ENCODE data around the gene KRCC1. TPM values are rescaled to one million over a fixed set of nuclear protein-coding genes. Genes with fewer than 3 reads are reported as not detected.

The KRCC1 gene
- total and polyA plus RNA-seq, 11 donors = 18.7 to 25.1 (median 21.1) TPM

DNA sequence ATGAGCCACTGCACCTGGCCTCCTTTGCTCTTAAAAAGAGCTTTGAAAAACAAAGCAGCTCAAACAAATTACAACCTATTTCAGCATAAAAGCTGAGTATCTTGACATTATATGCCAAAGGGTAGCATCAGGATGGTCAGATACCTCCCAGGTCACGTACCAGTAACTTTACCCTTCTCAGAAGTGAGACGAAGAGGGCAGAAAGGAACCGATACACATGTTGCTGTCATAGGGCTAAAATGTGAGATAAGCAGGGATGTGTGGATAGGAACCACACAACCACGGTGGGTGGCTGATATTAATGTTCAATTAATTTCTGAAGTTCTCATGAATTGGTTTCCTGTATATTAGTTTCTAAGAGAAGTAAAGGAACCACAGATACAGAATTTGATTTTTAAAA, 26.7 kb downstream of the KRCC1 start:
- Histone ChIP-seq H3K9me3 (no peaks in the 10 kb centered on the region), H3K36me3 (peaks cover 2 to 79% (median 59%) of the 10 kb centered on the region in 9 donors), H3K4me3 (no peak overlapping the region), H3K27ac (no peak overlapping the region), H3K4me1 (peaks cover 0 to 17% (median 0%) of the 10 kb centered on the region in 12 donors), H3K27me3 (no peaks in the 10 kb centered on the region)
- no peak for ATAC-seq
- 93 to 98% (median 95%) methylated on average over 4 of the region's 4 CpGs for WGBS, 4 donors
- no peak for TF ChIP-seq POLR2A (IDR thresholded peaks at IDR 0.05)
- TF ChIP-seq, protein P1, sequence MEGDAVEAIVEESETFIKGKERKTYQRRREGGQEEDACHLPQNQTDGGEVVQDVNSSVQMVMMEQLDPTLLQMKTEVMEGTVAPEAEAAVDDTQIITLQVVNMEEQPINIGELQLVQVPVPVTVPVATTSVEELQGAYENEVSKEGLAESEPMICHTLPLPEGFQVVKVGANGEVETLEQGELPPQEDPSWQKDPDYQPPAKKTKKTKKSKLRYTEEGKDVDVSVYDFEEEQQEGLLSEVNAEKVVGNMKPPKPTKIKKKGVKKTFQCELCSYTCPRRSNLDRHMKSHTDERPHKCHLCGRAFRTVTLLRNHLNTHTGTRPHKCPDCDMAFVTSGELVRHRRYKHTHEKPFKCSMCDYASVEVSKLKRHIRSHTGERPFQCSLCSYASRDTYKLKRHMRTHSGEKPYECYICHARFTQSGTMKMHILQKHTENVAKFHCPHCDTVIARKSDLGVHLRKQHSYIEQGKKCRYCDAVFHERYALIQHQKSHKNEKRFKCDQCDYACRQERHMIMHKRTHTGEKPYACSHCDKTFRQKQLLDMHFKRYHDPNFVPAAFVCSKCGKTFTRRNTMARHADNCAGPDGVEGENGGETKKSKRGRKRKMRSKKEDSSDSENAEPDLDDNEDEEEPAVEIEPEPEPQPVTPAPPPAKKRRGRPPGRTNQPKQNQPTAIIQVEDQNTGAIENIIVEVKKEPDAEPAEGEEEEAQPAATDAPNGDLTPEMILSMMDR (IDR thresholded peaks at IDR 0.05) = no peak
- DNase-seq = no peak
- intact Hi-C loops (cut with DNase I) = no loop called here

DNA sequence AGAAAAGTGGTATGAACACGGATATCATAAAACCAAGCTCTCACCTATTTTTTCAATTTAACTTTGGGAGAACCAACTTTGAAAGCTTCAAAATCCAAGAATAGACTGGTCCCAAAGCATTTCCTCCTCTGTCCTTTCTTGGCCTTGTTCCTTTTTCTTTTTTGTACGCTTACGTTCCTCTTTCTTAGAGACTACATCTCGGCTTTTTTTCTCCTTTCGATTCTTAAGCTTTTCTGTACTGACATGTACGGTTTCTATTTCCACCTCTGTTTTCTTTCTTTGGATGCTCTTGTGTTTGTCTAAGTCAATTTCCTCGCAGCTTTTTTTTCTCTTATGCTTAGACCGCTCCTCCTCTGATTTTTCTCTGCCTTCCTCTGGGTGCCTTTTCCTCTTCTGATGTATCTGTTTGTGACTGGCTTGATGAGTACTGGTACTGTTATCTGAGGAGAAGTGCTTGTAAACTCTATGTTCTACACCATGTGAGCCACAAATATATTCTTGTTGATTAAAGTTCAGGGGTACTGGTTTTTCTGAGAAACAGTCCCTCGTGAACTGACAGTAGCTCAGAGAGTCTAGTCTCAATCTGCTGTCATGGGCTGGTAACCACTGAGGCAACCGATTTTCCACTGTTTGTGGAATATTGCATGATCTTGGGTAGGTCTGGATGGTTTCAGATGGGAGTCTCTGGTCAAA, 27.7 kb downstream of the KRCC1 start:
- H3K9me3 ChIP-seq = no peaks in the 10 kb centered on the region
- H3K4me3 ChIP-seq = peak overlapping the region in 1 of 12 donors; percentile 23
- no peak for ATAC-seq
- peak overlapping the region in 1 of 12 donors; percentile 52 for H3K27ac ChIP-seq
- 89 to 92% (median 90%) methylated on average over 10 of the region's 10 CpGs for WGBS, 4 donors
- intact Hi-C loops (cut with DNase I) = no loop called here
- TF ChIP-seq, protein P1 (IDR thresholded peaks at IDR 0.05) = no peak
- TF ChIP-seq POLR2A (IDR thresholded peaks at IDR 0.05) = no peak
- H3K36me3 ChIP-seq = peaks cover 0 to 69% (median 54%) of the 10 kb centered on the region in 9 donors
- no peak for DNase-seq
- peaks cover 0 to 17% (median 0%) of the 10 kb centered on the region in 12 donors for H3K4me1 ChIP-seq
- H3K27me3 ChIP-seq = no peaks in the 10 kb centered on the region

DNA sequence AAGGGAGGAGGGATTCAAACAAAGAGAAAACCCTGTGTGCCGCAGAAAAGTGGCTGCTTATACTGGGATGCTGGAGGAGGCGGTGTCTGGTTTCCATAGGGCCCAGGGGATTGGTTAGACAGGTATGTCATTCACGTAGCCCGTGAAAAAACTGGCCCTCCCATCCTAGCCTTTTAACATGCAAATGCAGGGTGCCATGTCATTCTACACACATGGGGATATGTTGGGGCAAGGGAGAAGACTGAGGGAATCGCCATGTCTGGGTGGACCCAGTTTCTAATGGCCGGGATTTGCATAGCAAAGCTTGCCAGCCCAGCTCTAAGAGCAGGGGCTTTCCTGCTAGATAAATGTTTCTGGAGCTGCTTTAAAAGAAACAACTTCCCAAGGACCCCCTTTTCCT, 31.1 kb downstream of the KRCC1 start:
- TF ChIP-seq, protein P1 (IDR thresholded peaks at IDR 0.05) = no peak
- no peak for TF ChIP-seq POLR2A (IDR thresholded peaks at IDR 0.05)
- DNase-seq (no peak), ATAC-seq (no peak)
- Histone ChIP-seq H3K27me3 (no peaks in the 10 kb centered on the region), H3K36me3 (peaks cover 0 to 37% (median 20%) of the 10 kb centered on the region in 9 donors), H3K4me3 (no peak overlapping the region), H3K4me1 (peaks cover 0 to 17% (median 0%) of the 10 kb centered on the region in 12 donors), H3K27ac (no peak overlapping the region), H3K9me3 (no peaks in the 10 kb centered on the region)
- intact Hi-C loops (cut with DNase I) = no loop called here
- 74 to 78% (median 76%) methylated on average over 6 of the region's 6 CpGs for WGBS, 4 donors

DNA sequence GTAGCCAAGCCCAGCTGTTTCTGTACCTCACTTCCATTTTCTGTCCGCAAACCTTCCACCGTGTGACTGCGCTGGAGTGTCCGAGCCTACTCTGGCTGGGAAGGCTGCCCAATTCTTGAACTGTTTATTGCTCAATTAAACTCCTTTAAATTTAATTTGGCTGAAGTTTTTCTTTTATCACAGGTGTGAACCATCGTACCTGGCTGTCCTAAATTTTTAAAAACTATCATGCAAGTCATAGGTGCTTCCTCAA, 33.0 kb downstream of the KRCC1 start:
- Histone ChIP-seq H3K9me3 (no peaks in the 10 kb centered on the region), H3K4me3 (no peak overlapping the region), H3K36me3 (peaks cover 0 to 18% (median 3%) of the 10 kb centered on the region in 9 donors), H3K27me3 (no peaks in the 10 kb centered on the region), H3K4me1 (peaks cover 0 to 8% (median 0%) of the 10 kb centered on the region in 12 donors), H3K27ac (no peak overlapping the region)
- DNase-seq = no peak
- TF ChIP-seq, protein P1 (IDR thresholded peaks at IDR 0.05) = no peak
- TF ChIP-seq POLR2A (IDR thresholded peaks at IDR 0.05) = no peak
- no peak for ATAC-seq
- intact Hi-C loops (cut with DNase I) = no loop called here
- 94 to 99% (median 95%) methylated on average over 5 of the region's 5 CpGs for WGBS, 4 donors

All from heart left ventricle (tissue), 16 donors.